Measurements from ENCODE around the gene PPP4R2. TPM values are rescaled to one million over a fixed set of nuclear protein-coding genes. Genes with fewer than 3 reads are reported as not detected.

PPP4R2 gene
- total and polyA plus RNA-seq, 2 of the 8 experiments (the other 6 are each of a cell fraction or from before 2014, with no cell fraction given): 11.5 to 89.9 TPM

DNA sequence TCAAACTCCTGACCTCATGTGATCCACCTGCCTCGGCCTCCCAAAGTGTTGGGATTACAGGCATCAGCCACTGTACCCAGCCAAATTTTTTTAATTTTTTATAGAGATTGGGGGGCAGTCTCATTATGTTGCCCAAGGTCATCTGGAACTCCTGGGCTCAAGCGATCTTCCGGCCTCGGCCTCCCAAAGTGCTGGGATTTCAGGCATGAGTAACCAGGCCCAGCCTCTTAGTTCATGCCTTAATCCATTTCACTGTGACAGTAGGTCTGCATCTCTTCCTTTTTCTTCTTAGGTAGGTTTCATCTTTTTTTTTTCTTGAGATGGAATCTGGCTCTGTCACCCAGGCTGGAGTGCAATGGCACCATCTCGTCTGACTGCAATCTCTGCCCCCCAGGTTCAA lies 37.3 kb upstream of the PPP4R2 start:
- H3K4me1 ChIP-seq (replicated peaks in 1 of 4; ENCODE audit: control insufficient read depth in 3 of 4, insufficient read depth in 4 of 4, low read length in 3 of 4): peaks cover 0 to 4% (median 2%) of the 10 kb centered on the region in 4 experiments; a peak in 2 of 7 replicates
- H3K9me3 ChIP-seq (ENCODE audit: insufficient read depth in 2 of 2, low read depth in 1 of 2, low read length in 1 of 2): no peaks in the 10 kb centered on the region
- no peak overlapping the region for H3K27ac ChIP-seq (ENCODE audit: low read depth, low read length)
- H4K5ac ChIP-seq (ENCODE audit: insufficient read length, low read depth, low read length): no peak overlapping the region
- FAIRE-seq (no peak), DNase-seq (ENCODE audit: low read depth in 1 of 2, low spot score in 2 of 2) (no peak)
- H4K8ac ChIP-seq (ENCODE audit: extremely low read depth, insufficient read depth, low read length): no peak overlapping the region
- no peaks in the 10 kb centered on the region for H3K36me3 ChIP-seq (ENCODE audit: control insufficient read depth in 2 of 4, insufficient read depth in 4 of 4, low read length in 3 of 4)
- H3K4ac ChIP-seq (replicated peaks; ENCODE audit: insufficient read length, low read depth, low read length): no peak overlapping the region
- no peaks in the 10 kb centered on the region for H3K79me2 ChIP-seq (ENCODE audit: control insufficient read depth in 1 of 2, insufficient read depth in 2 of 2, low read length in 2 of 2)
- ChIA-PET POLR2A (ENCODE audit: partially characterized antibody) (no interaction called here), CTCF (ENCODE audit: partially characterized antibody) (interaction anchor here (0.7 kb wide), 1 partner anchor 34 kb away, joined by 3 read pairs; no protein-coding TSS in a partner anchor)
- H2BK5ac ChIP-seq (ENCODE audit: low read depth, low read length): no peak overlapping the region
- TF ChIP-seq CTBP2 (IDR thresholded peaks at IDR 0.05; ENCODE audit: borderline replicate concordance, insufficient read depth, insufficient read length, low read length): no peak
- no peak for TF ChIP-seq SIX5 (IDR thresholded peaks at IDR 0.05; ENCODE audit: low read depth, low read length)
- no peak for TF ChIP-seq KDM1A (IDR thresholded peaks at IDR 0.05; ENCODE audit: borderline replicate concordance, low read length)
- TF ChIP-seq CTCF (IDR thresholded peaks at IDR 0.05; ENCODE audit: control extremely low read depth in 1 of 3, insufficient read depth in 1 of 3, low read depth in 1 of 3, low read length in 3 of 3): no peak
- H2BK12ac ChIP-seq (ENCODE audit: low read depth, low read length): no peak overlapping the region
- H3K14ac ChIP-seq (ENCODE audit: insufficient read length): no peak overlapping the region
- no peak overlapping the region for H3K23ac ChIP-seq (ENCODE audit: insufficient read length)
- H4K91ac ChIP-seq (replicated peaks; ENCODE audit: insufficient read length, low read length): no peak overlapping the region
- H2BK15ac ChIP-seq (ENCODE audit: low read length): no peak overlapping the region
- H3K4me3 ChIP-seq (ENCODE audit: extremely low read depth in 1 of 4, insufficient read depth in 2 of 4, low read depth in 3 of 4, low read length in 4 of 4): no peak overlapping the region
- no peaks in the 10 kb centered on the region for H3K79me1 ChIP-seq (ENCODE audit: low read depth, low read length)
- no peaks in the 10 kb centered on the region; the same call in 1 of the 2 replicates for H3K23me2 ChIP-seq (ENCODE audit: low read depth, low read length)
- no peak overlapping the region for H3K9ac ChIP-seq (replicated peaks in 1 of 4; ENCODE audit: extremely low read depth in 1 of 4, low read depth in 3 of 4, low read length in 3 of 4)
- no peak overlapping the region for H2AFZ ChIP-seq (ENCODE audit: low read length)
- no peak overlapping the region for H2BK20ac ChIP-seq (ENCODE audit: low read length)
- no peak overlapping the region for H2AK5ac ChIP-seq (ENCODE audit: low read depth, low read length)
- H3K4me2 ChIP-seq (ENCODE audit: insufficient read depth in 1 of 2, low read depth in 2 of 2, low read length in 2 of 2): no peak overlapping the region
- H3K18ac ChIP-seq (ENCODE audit: extremely low read depth, low read length): no peak overlapping the region
- H2BK120ac ChIP-seq (replicated peaks; ENCODE audit: low read depth, low read length): no peak overlapping the region
- no peaks in the 10 kb centered on the region for H3K27me3 ChIP-seq (replicated peaks in 1 of 4; ENCODE audit: control insufficient read depth in 3 of 4, extremely low read depth in 1 of 4, insufficient read depth in 3 of 4, low read length in 3 of 4)
- no peaks in the 10 kb centered on the region for H4K20me1 ChIP-seq (replicated peaks in 1 of 2; ENCODE audit: control insufficient read depth in 1 of 2, insufficient read depth in 2 of 2, low read length in 2 of 2)
- H3K56ac ChIP-seq (replicated peaks; ENCODE audit: insufficient read length, low read depth, low read length): no peak overlapping the region
- WGBS, 2 experiments (ENCODE audit: extremely low coverage in 1 of 2, insufficient coverage in 1 of 2, insufficient read length in 1 of 2, insufficient replicate concordance in 2 of 2, low coverage in 1 of 2, low lambda C conversion rate in 2 of 2, missing lambda C conversion rate in 1 of 2): 87% methylated on average over 5 of the region's 5 CpGs; no CpG with 5 or more reads in 1 of the 2 experiments

Measured in H1 (cell line).